PC-3 (cell line): ENCODE measurements around the gene RNF114.

Source experiments
- EZH2 ChIP-seq: fragments of 300-600 bp; sonication (generic); IDR thresholded peaks from one replicate; pipeline ENCODE4 v1.6.1; 2017; ENCODE audit warnings: antibody characterized with exemption, mild to moderate bottlenecking, low read length; ENCODE audit not compliant: unreplicated experiment
- TF ChIP-seq, protein P1 (sequence below): fragments of 300-600 bp; sonication (generic); conservative IDR thresholded peaks from 2 replicates; pipeline ENCODE4 v1.5.1; 2017; ENCODE audit warnings: antibody characterized with exemption, low read depth, mild to moderate bottlenecking, low read length

DNA sequence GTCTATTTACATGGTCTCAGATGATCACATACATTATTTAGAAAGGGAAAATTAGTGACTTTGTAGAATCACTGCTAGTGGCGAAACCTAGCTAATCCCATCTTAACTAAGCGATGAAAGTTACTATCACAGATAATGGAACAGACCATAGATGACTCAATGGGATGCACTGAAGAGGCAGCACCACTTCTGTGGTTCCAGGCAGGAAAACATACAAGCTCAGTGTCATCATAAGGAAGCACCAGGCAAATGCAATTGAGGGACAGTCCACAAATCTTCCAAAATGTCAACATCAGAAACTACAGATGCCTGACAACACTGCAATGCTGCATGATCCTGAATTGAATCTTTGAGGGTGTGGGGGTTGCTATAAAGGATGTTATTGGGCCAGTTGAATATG, 30.7 kb downstream of the RNF114 start:
- TF ChIP-seq, protein P1, sequence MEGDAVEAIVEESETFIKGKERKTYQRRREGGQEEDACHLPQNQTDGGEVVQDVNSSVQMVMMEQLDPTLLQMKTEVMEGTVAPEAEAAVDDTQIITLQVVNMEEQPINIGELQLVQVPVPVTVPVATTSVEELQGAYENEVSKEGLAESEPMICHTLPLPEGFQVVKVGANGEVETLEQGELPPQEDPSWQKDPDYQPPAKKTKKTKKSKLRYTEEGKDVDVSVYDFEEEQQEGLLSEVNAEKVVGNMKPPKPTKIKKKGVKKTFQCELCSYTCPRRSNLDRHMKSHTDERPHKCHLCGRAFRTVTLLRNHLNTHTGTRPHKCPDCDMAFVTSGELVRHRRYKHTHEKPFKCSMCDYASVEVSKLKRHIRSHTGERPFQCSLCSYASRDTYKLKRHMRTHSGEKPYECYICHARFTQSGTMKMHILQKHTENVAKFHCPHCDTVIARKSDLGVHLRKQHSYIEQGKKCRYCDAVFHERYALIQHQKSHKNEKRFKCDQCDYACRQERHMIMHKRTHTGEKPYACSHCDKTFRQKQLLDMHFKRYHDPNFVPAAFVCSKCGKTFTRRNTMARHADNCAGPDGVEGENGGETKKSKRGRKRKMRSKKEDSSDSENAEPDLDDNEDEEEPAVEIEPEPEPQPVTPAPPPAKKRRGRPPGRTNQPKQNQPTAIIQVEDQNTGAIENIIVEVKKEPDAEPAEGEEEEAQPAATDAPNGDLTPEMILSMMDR, result no peak
- no peak for TF ChIP-seq EZH2
